IPS-NIHi11 (cell line): ENCODE results near the gene TRIM54.
A peak's percentile ranks its signal among the peaks of the same experiment; 100 is the strongest.
"Not testable (repeated sequence)": the region's sequence is repeated elsewhere in the genome, so short reads cannot be mapped to it uniquely, and the experiment has no call there.

Experiments used
- DNase-seq: peaks from one replicate; pipeline ENCODE4 v3.0.0; 2012; ENCODE audit warnings: mixed read lengths, low spot score

The TRIM54 gene

DNA sequence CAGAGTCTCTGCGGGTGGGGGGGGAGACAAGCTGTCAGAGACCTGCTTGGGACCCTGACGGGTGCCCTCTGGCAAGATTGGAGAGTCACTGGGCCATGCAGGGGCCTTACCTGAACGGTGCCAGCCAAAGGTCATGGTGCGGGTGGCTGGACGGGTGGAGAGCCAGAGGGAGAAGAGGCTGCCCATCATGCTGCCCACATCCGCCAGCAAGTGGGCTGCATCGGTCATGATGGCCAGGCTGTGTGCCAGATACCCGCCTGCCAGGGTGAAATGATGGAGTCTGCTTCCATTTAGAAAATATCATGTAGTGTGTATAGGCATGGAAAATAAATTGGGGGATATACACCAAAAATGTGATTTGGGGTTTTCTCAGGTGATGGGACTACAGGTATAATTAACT is 24.2 kb upstream of the TRIM54 start:
- no peak for DNase-seq

DNA sequence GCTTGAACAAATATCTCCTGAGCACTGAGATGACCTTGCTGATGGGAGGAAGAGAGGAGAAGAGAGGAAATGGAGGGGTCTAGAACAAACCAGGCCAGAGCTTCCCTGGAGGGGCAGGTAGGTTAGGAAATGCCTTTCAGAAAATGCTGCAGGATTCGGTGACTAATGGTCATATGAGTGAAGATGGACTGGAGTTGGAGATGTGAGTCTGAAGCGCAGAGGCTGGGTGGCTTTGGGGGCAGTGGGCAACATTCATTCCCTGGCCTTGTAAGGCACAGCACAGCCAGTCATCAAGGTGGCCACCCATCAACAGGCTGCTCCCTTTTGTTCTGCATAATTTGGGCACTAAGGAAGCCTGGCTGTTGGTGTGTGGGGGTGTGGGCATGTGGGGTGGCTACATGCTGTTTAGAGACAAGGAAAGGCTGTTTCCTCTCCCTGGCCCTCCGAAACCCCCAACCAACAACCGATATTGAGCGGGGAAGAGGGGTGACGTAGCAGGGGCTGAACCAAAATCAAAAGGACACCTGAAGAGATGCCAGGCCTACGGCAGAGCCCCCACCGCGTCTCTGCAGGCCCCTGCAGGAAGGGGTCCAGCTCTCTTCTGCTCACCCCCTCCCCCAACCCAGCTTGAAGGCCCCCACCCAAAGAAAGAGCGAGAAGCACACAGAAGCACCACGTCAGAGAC is 20.8 kb upstream of the TRIM54 start:
- DNase-seq = peak; percentile 12

DNA sequence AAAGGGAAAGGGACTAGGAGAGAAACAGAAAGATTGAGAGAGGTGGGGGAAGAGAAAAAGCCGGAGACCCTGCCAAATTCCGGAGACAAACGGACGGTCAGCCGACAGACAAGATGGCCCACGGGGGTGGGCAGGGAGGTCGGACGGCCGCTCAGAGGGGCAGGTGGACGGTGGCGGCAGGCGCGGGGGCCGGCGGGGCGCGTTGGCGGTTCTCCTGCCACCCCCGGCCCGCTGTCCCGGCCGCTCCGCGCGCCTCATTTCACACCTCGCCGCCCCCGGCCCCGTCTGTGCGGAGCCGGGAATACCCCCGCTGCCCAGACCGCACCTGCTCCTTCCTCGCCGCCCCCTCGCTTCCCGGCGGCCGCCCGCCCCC is 20.3 kb upstream of the TRIM54 start:
- DNase-seq = no peak

DNA sequence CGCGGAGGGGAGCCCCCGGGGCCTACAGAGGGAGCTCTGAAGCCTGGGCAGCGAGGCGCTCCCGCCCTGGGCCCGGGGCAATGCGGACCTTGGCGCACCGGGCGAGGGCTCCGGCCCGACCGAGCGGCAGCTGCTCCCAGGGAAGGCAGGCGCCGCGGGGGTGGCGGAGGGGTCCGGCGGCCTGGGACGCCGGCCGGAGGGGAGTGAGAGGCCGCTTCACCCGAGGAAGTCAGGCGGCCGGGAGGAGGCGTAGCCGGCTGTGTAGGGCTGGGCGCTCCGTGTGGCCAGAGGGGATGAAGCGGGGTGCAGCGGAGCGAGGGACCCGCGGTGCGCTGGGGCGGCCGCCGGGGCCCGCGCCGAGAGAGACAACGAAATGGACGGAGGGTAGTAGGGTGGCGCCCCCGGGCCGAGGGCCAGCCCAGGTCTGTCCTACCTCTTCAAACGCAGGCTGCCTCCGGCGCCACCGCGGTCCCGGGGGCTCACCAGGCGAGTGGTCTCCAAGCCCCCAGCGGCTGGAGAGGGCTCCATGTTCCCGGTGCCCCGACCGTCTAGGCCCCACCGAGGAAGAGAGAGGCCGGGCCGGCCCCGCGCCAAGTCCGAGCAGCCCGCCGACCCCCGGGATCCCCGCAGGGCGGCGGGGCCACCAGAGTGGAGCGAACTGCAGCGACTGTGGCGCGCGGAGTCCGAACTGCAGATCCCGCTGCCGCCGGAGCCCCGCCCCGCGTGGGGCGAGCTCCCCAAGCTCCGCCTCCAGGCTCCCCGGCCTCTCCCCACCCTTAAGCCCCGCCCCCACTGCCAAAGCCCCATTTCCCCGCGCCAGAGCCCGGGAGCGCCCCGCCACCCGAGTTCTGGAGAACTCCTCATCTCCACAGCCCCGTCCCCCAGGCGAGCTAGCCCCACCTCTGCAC is 19.6 kb upstream of the TRIM54 start, which contains the start of gene SLC30A3:
Gene SLC30A3, minus strand, starts transcription at position 669 of the 908 bp plus-strand sequence. Its CDS starts 141 bp downstream, at position 528.
- peak; percentile 85 for DNase-seq

DNA sequence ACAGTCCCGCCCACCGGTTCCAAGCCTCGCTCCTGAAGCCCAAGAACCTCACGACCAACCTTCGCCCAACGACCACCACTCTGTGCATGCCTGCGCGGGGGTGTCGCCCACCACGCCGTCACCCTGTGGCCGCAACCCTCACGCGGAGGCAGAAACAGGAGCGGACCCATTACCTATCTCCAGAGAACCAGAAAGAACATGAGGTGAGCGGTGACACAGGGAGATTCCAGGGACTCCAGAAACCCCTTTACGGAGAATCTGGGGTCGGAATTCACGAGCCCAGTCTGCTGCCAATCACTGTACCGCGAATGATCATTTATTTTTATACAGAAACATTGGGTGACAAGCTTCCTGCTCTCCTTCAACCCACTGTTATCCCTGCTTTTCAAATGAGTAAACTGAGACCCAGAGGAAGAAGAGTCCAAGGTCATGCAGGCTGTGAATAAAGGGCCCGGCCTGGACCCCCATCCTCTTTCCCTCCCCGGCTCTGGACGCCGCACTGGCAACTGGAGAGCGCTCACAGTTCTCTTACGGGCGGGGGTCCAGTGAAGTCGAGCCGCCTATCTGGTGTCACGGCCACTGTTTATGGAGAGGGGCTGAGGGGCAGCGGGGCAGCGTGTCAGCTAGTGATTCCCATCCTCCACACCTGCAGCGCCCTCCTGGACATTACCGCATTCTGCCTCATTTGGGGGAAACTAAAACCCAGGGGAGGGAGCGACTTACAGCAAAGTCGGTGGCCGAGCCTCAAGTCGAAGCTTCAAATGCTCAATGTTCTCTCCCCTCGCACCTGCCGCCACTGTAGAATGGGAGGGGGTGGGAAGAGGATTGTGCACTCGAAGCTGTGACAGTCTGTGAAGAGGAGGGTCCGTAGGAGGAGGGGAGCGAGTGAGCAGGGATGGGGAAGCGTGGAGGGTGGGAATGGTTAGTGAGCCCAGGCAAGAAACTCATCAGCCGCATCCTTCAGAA is 18.7 kb upstream of the TRIM54 start:
- DNase-seq = peak; percentile 43

DNA sequence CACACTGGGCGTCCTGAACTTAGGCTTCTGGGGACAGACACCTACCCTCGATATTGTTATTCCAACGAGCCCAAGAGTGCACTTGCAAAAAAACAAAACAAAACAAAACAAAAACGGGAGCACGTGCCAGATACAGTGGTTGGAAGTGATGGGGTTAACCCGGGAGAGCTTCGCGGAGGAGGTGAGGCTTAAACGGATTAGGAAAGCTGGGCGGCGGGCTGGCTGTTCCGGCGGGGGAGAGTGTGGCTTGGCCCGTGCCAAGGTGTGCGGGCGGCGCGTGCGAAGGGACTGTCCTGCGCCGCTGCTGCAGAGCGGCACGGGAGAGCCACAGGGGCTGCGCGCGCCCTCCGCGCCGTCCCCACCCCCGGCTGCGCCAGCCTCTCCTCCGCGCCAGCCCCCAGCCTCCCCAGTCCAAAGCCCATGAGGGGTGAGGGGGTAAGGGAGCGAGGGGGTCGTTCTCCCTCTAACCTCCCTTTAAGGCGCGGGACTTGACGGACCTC is 17.9 kb upstream of the TRIM54 start:
- peak; percentile 60 for DNase-seq

DNA sequence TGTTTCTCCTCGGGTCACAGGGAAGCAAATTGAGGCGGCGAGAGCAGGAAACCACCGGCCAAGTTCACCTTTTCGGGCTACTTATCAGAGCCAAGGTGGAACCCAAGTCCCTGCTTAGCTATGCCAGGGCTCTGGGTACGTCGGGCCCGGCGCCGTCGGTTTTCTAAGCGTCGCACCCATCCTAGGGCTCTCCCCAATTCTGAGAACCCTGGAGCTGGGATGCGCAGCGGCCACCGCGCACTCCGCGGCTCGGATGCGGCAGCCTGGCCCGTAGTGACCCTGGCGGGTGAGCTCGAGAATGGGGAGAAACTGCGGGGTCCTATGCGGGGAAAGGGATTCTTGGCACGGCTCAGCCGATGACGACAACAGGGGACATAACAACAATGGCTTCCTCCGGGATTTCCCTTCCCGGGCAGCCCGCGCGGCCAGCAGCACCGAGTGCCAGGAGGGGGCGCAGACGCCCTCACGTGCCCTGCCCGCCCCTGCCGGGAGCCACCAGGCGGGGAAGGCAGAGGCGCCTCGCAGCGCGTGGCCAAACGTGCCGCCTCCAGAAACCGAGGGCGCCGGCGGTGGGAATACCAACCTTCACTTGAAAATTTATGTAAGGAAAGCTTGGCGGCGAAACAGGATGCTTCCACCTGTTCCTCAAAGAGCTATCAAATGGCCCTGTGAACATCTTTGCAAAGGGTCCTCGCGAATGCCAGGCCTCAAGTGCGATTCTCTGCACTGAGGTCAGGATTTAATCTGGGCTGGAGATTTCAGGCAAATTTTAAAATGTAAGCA is 17.3 kb upstream of the TRIM54 start:
- peak; percentile 96 for DNase-seq

DNA sequence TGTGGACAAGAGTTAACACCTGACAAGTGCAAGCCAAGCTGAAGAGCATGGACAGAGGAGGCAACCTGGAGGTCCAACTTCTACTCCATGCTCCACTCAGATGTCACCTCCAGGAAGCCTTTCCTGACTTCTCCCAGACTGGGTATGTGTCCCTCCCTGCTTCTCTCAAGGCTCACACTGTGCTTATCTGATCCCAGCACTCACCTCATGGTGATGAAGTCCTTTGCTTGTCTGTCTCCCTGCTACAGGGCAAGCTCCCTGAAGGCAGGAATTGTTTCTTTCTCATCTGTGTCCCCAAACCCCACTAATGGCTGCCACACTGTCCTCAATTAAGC is 16.7 kb upstream of the TRIM54 start:
- DNase-seq = no peak

DNA sequence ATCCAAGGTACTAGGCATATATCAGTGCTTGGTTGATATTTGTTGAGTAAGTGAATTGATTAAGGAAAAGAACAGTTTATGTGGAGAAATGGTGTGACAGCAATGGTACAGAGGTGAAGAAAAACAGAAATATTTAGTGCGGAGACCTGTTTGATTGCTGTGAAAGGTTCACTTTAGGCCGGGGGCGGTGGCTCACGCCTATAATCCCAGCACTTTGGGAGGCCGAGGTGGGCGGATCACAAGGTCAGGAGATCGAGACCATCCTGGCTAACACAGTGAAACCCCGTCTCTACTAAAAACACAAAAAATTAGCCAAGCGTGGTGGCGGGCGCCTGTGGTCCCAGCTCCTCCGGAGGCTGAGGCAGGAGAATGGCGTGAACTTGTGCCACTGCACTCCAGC is 13.9 kb upstream of the TRIM54 start:
- not testable (repeated sequence) for DNase-seq

DNA sequence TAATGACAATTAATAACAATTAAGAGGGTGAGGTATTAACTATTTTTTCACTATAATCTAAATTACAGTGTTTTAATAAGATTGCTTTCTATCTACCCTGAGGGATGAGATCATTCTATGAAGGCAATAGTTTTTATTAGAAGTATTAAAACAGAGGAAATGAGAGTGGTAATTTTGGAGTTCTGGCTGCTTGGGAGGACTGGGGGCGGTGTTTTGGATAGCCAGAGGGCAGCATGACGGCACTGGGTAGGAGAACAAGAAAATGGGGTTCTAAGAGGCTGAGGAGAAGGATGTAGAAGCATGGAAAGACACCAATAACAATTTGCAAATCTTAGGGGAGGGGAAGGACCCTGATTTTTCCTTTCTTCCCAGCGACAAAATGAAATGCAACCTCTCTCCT is 12.1 kb upstream of the TRIM54 start:
- no peak for DNase-seq

DNA sequence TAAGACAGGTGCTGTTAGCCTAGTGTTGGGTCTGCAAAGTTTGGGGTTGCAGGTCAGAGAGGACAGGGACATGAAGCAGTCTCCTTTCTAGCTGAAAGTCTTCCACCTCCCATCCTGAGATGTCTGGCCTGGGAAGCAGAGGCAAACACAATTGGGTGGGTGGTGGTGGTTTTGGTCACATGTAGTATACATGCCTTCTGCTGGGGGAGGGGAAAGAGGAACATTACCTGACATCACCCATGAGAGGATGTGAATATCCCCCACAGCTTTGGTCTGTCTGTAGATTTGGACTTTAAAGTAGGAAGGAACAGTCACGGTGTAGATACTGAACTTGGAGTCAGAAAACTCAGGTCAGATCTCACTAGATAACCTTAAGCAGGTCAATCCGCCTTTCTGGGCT is 11.6 kb upstream of the TRIM54 start:
- no peak for DNase-seq

DNA sequence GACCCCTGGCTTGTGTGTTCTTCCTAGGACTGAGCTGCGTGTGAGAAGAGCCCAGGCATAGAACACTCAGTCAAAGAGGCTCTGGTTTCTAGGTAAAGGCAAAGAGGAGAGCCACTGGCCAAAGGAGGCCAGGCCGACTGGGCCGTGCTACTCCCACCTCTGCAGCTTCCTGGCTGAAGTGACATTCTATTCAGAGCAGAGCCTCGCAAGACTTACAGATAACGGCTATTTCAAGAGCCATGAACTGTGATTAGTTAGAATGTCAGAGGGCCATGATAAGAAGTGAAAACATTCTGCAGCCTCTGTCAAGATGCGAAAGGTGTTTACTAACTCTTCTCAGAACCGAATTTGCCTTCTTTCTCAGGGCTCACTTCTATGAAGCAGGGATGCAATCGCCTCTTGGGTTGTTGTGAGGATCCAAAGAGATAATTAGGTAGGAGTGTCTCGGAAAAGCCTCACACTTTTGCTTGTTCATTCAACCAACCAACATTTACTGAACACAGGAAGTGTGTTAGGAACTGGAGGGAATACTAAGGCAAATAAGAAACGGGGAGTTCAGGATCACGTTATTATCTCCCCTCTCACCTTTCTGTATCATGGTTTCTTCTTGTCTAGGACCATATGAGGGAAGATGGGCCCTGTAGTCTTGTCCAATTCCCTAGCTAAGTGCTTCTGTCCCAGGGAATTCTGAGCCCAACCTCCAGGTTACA is 10.4 kb upstream of the TRIM54 start:
- DNase-seq = no peak

DNA sequence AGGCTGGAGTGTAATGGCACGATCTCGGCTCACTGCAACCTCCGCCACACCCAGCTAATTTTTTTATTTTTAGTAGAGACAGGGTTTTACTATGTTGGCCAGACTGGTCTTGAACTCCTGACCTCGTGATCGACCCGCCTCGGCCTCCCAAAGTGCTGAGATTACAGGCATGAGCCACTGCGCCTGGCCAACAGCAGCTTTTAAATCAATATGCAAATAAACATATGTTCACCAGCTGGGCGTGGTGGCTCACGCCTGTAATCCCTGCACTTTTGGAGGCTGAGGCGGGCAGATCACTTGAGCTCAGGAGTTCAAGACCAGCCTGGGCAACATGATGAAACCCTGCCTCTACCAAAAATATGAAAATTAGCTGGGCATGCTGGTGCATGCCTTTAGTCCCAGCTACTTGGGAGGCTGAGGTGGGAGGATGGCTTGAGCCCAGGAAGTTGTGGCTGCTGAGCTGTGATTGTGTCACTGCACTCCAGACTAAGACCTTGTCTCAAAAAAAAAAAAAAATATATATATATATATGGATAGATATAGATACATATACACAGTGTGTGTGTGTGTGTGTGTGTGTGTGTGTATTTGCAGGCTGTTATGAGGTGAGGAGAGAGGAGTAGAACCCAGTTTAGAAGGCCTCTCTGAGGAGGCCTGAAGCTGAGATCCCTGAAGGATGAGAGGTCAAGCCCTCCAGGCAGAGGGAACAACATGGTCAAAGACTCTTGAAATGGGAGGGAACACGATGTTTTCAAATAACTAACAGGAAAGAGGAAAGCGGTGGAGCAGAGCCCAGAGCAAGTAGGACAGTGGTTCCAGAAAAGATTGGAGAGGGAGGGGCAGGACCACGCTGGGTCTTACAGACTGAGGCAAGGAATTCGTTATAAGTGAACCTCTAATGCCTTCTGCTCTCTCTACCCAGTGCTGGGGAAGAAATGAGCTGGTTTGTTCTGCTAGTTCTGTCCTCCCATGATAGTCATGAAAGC is 9.4 kb upstream of the TRIM54 start:
- not testable (repeated sequence) for DNase-seq

DNA sequence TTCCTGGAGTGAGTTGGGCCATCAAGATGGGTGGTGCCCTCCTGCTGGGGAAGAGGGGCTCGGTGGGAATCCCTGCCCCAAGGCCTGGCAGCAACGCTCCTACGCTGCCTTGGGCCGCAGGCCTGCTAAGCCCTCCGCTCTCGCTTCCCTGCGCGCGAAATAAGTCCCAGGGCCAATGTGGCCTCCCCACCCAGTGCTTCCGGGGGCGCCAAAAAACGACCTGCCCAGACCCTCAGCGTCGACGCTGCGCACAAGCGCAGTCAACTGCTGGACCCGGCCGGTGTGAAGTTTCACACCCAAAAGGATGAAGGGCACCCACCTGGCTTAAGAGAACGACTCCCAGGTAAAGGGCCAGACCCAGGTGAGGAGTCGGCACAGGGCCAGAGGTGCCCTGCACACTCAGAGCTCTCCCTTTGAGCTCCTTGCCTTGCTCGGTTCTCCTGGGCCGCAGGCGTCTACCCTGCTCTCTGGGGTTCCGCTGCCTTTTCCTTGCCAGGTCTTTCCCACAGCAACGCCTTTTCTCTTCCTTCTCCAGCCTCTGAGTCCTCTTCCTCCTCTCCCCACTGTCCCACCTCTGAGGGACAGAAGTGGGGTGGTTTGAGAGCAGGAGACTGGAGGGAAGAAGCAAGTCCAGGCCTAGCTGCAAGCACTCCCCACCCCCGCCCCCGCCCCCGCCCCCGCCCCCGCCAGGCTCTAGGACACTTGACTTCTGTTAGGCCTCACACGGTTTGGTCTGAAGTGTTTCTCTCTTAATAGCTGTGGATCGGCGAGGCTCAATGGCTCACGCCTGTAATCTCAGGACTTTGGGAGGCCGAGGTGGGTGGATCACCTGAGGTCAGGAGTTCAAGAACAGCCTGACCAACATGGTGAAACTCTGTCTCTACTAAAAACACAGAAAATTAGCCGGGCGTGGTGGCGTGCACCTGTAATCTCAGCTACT is 6.7 kb upstream of the TRIM54 start, which contains the start of gene DNAJC5G:
Gene DNAJC5G, plus strand, starts transcription at position 223 of the 940 bp plus-strand sequence. CDS start 1,296 bp downstream, outside the sequence.
- DNase-seq = no peak

DNA sequence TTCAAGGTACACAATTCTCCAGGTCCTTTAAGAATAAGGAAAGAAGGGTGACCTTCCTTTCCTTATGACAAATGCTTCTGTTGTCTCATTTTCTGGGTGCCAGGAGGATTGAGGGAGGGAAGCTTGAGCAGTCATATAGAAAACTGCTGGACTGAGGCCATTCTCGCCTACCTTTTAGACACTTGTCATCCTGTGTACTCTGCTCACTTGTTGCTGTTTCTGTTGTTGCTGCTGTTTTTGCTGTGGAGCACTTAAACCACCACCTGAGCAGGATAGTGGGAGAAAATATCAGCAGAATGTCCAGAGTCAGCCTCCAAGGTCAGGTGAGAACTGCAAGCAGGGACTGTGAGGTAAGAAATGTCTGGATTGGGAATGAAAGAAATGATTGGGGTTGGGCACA is 4.2 kb upstream of the TRIM54 start:
- no peak for DNase-seq

DNA sequence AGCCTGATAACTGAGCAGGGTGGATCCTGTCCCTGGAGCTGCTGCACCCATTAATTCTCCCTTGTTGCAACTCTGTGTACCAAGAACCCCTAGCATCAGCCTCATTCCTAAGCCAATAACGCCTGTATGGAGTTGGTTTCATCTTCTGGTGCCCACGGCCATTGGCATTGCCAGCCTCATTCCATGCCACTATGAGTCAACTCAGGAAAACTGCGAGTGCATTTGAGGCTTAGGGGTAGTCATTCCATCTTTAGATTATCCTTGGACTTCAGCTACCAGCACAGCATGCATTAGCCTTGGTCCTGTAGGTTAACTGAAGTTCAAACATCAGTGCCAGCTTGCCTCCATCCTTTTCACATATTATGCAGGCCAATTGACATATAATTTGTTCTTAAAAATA is 1.4 kb upstream of the TRIM54 start:
- no peak for DNase-seq

DNA sequence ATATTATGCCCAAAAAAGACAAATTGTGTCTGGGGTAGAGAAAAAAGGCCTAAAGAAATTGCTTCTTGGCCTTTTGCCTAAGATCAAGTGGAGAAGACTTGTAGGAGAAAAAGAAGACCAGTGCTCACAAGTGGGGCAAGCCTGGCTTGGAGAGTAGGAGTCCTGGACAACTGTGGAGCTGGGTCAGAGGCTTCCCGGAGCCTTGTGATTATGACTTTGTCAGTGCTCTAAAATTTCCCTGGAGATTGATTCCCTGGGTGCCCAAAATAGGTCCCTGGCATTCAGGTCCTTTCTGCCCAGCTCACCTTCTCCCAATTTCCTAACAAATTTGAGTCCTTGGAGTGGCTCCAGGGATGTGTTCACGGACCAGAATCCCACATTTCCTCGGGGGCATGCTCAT is 787 bp upstream of the TRIM54 start:
- no peak for DNase-seq

DNA sequence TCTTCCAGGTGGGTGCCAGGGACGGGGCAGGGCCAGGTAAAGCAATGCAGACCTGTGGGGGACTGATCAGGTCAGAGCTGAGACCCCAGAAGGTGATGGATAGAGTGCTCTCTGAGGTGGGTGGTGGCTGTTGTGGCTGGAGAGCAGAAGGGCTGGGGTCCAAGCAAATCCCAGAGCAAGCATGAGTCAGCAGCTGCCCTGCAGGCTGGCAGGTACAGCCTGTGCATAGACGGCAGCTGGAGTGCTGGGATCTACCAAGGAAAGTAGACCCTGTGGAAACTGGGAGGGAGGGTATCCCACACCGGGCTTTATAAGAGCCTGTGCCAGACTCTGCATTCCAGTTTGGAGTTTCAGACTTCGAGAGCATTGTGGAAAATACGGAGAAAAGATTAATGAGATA is 663 bp downstream of the TRIM54 start:
- DNase-seq = no peak
